NCI-H187 (cell line): ENCODE data around the gene MBLAC1.
A peak's percentile ranks its signal among the peaks of the same experiment; 100 is the strongest.
"Not testable (repeated sequence)": the region's sequence is repeated elsewhere in the genome, so short reads cannot be mapped to it uniquely, and the experiment has no call there.

Experiments used
- DNase-seq, 2 experiments: peaks; one replicate each; lab custom pipeline; 2025; lab: John Stamatoyannopoulos, UW

MBLAC1 gene

DNA sequence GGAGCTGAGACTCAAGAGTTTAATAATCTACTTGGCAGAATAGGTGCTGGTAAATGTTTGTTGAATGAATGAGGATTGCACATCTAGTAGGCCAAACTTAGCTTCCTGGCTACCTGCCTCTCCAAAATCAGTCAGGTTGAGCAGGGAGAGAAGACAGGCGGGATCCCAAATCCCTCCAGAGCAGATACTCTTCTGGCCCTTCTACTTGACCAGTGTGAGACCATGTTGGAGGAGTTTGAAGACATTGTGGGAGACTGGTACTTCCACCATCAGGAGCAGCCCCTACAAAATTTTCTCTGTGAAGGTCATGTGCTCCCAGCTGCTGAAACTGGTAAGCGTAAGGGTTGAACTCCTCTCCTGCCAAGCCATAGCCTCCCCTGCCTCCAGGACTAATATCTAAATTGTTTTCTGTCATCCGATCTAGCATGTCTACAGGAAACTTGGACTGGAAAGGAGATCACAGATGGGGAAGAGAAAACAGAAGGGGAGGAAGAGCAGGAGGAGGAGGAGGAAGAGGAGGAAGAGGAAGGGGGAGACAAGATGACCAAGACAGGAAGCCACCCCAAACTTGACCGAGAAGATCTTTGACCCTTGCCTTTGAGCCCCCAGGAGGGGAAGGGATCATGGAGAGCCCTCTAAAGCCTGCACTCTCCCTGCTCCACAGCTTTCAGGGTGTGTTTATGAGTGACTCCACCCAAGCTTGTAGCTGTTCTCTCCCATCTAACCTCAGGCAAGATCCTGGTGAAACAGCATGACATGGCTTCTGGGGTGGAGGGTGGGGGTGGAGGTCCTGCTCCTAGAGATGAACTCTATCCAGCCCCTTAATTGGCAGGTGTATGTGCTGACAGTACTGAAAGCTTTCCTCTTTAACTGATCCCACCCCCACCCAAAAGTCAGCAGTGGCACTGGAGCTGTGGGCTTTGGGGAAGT lies 2.2 kb upstream of the MBLAC1 start:
- DNase-seq = no peak

DNA sequence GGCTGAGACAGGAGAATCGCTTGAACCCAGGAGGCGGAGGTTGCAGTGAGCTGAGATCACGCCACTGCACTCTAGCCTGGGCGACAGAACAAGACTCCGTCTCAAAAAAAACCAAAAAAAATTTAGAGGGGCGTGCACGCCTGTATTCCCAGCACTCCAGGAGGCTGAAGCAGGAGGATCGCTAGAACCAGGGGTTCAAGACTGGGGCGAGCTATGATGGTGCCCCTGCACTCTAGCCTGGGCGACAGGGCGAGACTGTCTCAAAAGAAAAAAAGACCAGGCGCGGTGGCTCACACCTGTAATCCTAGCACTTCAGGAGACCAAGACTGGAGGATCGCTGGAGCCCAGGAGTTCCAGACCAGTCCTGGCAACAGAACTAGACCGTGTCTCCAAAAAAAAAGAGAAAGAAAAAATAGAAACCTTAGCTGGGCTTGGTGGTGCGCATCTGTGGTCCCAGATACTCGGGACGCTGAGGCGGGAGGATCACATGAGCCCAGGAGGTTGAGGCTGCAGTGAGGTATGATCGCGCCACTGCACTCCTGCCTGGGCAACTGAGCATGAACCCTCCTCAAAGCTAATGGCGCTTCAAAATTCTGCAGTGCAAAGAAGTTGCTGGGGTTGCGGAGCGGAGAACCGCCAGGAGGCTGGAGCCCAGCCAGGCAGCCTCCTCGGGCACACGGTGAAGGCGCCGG lies 382 bp upstream of the MBLAC1 start:
- DNase-seq = no peak

DNA sequence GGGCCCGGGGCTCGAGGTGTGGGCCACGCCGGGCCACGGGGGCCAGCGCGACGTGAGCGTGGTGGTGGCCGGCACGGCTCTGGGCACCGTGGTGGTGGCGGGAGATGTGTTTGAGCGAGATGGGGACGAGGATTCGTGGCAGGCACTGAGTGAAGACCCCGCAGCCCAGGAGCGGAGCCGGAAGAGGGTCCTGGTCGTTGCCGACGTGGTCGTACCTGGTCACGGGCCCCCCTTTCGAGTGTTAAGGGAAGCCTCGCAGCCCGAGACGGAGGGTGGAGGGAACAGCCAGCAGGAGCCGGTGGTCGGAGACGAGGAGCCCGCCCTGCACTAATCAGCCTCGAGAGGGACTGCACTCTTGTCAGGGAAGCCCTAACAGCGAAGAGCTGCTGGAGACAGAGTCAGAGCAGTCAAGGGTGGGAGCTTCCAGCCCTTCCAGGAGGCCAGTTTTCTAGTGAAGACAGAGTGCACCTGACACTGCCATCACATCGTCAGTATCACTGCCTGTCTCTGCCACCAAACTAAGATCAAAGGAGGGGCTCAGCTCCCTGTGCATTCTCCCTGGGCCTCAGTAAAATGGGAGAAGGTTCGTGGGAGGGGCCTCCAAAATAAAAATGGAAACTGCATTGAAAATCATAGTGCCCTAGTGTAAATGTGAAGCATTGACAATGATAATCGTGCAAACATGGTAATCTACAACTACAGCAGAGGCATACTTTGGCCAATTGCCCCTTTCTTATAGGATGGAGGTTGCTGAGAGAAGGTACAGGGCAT lies 1.3 kb downstream of the MBLAC1 start:
- DNase-seq = no peak

DNA sequence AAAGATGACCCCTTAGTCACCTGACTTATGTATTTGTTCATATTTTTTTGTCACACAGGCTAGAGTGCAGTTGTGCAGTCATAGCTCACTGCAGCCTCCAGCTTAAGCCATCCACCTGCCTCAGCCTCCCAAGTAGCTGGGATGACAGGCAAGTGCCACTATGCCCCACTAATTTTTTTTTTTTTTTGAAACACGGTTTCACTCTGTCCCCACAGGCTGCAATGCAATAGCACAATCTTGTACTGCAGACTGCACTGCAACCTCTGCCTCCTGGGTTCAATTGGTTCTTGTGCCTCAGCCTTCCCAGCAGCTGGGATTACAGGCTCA lies 1.8 kb downstream of the MBLAC1 start:
- DNase-seq = no peak

DNA sequence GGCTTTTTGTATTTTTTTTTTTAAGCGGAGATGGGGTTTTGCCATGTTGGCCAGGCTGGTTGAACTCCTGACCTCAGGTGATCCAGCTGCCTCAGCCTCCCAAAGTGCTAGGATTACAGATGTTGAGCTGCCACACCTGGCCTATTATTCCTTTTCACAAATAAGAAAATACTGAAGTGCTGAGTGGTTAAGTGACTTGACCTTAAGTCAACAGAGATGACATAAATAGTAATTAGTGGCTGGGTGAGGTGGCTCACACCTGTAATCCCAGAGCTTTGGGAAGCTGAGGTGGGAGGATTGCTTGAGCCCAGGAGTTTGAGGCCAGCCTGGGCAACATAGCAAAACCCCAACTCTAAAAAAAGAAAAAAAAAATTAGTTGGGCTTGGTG lies 3.4 kb downstream of the MBLAC1 start:
- not testable (repeated sequence) for DNase-seq

DNA sequence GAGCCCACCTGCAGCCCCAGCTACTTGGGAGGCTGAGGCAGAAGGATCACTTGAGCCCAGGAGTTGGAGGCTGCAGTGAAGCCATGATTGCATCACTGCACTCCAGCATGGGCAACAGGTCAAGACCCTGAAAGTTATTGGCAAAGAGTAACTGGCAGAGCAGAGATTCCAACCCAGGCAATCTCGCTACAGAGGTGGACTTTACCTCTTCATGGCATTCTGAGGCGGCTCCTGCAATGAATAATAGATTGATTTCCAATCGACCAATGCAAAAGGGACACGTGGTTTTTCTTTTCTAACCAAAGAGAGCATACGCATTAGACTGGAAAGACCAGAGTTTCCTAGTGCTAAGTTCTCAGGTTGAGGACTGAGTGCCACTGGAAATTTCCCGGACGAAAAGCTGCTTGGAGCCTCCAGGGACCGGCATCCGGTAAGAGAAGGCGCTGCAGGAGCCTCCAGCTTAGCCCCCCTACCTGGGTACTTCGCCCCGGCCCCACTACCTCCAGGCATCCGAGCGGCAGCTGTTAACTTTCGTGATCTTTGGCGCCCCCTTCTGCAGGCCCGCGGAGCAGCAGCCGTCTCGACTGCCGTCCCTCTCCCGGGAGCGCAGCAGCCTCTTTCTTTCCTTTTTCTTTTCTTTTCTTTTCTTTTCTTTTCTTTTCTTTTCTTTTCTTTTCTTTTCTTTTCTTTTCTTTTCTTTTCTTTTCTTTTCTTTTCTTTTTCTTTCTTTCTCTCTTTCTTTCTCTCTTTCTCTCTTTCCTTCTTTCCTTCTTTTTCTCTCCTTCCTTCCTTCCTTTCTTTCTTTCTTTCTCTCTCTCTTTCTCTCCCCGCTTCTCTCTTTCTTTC lies 4.1 kb downstream of the MBLAC1 start:
- peak; percentile 53 to 58 for DNase-seq

DNA sequence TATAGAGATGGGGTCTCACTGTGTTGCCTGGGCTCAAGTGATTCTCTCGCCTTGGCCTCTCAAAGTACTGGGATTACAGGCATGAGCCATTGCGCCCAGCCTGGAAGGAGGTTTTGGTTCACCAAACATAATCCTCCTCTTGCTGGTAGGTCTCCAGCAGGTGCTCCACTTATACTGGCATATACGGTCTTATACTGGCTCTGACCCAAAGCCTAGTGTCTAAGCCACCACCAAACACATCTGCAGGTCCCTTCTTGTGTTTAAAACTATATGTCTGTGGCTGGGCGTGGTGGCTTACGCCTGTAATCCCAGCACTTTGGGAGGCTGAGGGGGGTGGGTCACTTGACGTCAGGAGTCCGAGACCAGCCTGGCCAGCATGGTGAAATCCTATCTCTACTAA lies 5.4 kb downstream of the MBLAC1 start:
- no peak for DNase-seq

DNA sequence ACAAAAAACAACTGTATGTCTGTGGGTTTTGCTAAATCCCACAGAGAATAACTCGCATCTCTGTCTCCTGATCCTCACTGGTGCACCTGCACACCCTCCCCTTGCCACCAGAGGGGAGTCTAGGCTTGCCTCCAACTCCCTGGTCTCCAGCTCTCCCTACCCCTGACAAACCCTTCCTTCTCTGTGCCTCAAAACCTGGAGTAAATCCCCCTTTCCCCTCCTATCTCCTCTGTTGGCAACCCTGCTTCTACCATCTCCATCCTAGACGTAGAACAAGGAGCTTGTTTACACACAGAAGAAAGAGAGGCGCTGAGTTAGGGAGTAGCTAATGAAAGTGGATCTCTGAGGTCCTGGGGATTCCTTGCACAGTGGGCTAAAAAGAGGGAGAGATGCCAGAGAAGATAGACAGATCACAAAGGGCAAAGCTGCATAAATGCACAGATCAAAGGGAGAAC lies 6.0 kb downstream of the MBLAC1 start:
- DNase-seq = peak; percentile 16 to 41

DNA sequence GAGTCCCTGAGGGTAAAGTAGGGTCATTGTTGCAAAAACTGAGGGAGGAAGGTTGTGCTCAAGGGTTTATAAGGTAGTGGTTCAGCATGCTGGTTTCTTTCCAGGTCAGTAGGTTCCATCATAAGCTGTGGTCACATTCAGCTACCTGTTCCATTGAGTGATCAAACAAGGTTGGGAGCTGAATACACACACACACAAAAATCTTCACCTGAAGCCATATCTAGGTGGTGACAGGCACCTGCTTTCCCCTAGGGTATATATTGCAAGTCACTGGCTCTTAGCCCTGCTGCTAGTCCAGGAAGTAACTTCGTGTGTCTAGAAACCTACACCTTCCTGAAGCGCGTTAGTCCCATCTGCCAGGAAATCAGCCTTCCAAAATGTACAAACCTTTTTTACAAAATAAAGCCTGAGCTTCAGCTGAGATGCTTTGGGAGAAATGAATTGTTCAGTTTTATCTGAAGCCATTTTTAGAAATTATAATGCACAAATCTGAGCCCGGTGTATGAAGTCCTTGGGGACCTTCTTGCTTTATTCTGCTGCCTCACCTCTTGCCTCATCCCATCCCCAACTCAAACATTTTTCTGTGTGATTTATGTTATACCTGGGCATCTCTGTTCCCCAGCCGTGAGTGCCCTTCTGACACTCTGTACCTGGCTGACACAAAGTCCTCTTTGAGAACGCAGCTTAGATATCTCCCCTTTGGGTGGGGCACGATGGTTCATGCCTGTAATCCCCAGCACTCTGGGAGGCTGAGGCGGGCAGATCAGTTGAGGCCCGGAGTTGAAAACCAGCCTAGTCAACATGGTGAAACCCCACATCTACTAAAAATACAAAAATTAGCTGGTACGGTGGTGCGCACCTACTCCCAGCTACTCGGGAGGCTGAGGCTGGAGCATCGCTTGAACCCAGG lies 11.3 kb downstream of the MBLAC1 start:
- DNase-seq = no peak

DNA sequence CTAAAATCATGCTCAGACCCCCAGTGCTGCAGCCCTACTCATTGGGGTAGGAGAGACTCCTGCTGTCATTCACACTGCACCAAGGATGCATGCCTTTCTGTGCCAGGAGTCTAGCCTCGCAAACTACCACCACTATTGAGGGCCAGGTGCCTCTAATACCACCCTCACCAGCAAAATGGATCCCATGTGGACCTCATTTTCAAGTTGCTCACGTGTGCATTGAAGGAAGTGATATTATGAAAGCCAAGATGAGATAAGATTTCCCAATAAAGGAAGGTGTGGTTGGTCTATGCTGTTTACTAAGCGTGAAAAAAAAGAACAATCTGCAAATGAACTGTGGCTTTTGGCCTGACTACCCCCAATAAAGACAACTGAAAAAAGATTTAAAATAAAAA lies 14.8 kb downstream of the MBLAC1 start:
- no peak for DNase-seq

DNA sequence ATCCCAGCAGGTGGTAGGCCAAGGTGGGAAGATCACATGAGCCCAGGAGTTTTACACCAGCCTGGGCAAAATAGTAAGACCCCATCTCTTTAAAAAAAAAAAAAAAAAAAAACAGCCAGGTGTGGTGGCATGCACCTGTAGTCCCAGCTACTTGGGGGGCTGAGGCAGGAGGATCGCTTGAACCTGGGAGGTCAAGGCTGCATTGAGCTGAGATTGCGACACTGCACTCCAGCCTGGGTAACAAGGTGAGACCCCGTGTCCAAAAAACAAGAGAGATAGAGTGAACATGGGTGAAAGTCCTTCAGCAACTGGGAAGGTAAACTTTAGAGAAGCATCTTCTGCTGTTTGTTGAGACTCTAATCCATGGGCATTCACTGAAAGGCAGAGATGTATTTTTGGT lies 15.7 kb downstream of the MBLAC1 start:
- DNase-seq = no peak

DNA sequence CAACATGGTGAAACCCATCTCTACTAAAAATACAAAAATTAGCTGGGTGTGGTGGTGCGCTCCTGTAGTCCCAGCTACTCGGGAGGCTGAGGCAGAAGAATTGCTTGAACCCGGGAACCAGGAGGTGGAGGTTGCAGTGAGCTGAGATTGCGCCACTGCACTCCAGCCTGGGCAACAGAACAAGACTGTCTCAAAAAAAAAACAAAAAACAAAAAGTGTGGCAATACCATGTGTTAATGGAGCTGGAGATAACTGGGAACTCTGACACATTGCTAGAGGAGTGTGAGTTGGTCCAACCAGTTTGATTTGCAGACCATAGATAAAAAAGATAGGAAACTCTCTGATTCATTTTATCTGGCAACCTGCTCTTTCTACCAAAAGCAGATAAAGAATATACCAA lies 19.6 kb downstream of the MBLAC1 start:
- DNase-seq = not testable (repeated sequence)

DNA sequence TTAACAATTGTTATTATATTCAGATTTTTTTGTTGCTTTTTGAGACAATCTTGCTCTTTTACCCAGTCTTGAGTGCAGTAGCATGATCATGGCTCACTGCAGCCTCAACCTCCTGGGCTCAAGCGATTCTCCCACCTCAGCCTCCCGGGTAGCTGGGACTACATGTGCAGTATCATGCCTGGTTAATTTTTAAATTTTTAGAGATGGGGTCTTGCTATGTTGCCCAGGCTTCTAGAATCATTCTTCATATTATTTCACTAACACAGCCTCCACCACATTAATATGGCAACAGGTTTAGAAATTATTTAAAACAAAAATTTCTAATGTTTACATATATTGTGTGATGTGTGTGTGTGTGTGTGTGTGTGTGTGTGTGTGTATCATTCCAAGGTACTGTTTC lies 20.5 kb downstream of the MBLAC1 start:
- DNase-seq = no peak

DNA sequence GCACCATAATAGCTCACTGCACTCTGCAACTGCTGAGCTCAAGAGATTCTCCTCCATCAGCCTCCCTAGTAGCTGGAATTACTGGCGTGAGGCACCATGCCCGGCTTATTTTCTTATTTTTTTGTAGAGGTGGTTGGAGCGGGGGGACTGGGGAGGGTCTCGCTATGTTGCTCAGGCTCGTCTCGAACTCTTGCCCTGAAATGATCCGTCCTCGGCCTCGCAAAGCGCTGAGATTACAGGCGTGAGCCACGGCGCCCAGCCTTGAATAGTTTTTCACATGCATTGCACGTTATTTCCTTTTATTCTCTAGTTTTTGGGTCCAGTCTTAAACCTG lies 21.4 kb downstream of the MBLAC1 start:
- DNase-seq = no peak

DNA sequence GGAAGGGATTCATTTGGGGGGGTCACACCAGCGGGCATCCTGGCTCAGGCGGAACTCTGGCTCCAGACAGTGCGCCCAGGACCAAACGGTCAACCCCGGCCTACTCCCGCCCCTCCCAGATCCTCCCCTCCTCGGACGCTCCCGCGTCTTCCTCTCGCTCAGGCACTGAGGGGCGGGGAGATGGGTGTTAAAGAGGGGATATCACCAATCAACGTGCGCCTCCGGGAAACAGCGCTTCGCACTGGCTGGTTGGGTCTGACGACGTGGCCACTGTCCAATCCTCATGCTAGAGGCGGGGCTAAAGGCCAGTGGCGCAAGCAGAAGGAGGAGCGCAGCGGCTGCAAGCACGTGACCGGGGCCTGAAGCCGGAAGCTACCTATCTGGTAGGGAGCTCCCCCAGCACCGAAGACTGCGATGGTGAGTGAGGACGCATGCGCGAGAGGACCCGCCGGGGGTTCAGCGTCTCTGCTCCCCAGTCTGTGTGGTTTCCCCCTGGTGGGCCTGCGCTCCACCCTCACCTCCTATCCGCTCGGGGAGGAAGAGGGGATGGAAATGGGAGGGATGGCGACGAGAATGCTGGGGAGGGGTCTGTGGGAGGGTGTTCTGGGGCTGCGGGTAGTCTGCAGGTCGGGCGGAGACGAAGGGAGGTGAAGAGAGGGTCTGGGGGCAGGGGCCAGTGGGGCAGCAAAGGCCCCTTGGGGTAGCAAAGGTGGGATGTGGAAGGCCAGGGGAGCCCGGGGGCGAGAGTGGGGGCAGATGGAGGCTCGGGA lies 22.0 kb downstream of the MBLAC1 start, which contains the start of gene LAMTOR4:
Gene LAMTOR4 (plus strand): TSS at position 360 of the 770 bp plus-strand sequence. CDS start 55 bp downstream, at position 415.
- DNase-seq = peak; percentile 96 to 97

DNA sequence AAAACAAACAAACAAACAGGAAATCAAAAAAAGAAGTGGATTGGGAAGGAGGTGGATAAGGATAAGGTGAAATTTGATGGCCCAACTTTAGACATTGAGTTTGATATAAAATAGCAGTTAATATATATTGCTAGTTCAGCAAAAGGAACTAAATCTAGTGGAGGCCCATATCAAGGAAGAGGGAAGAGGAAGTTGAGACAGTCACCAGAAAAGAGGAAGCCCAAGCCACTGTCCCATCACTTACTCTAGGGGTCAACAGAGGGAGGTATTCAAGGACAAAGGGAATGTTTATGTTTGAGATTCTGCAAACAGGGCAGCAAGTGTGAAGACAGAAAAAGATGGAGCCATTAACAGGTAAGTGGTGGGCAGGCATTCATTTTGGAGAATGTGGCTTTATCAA lies 25.6 kb downstream of the MBLAC1 start:
- DNase-seq = no peak

DNA sequence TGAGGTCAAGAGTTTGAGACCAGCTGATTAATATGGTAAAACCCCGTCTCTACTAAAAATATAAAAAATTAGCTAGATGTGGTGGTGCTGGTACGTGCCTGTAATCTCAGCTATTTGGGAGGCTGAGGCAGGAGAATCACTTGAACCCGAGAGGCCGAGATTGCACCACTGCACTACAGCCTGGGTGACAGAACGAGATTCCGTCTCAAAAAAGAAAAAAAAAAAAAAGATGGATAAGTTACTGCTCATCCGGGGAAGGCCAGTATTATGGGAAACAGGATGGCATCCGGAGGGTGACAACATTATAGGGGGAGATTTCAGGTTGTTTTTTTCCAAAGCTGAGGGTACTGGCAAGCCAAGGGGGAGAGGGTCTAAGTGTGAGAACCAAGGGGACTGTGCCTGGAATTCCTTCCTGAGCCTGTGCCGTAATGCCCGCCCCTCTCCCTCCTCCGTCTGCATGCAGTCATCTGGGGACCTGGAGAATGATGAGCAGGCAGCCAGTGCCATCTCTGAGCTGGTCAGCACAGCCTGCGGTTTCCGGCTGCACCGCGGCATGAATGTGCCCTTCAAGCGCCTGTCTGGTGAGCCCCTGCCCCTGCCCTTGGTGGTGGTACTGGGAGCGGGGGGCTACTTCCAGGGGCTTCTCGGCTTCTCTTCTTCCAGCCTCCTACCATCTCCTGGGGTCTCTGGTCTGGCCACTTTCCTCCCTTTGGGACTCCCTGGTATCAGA lies 26.3 kb downstream of the MBLAC1 start:
- DNase-seq = no peak

DNA sequence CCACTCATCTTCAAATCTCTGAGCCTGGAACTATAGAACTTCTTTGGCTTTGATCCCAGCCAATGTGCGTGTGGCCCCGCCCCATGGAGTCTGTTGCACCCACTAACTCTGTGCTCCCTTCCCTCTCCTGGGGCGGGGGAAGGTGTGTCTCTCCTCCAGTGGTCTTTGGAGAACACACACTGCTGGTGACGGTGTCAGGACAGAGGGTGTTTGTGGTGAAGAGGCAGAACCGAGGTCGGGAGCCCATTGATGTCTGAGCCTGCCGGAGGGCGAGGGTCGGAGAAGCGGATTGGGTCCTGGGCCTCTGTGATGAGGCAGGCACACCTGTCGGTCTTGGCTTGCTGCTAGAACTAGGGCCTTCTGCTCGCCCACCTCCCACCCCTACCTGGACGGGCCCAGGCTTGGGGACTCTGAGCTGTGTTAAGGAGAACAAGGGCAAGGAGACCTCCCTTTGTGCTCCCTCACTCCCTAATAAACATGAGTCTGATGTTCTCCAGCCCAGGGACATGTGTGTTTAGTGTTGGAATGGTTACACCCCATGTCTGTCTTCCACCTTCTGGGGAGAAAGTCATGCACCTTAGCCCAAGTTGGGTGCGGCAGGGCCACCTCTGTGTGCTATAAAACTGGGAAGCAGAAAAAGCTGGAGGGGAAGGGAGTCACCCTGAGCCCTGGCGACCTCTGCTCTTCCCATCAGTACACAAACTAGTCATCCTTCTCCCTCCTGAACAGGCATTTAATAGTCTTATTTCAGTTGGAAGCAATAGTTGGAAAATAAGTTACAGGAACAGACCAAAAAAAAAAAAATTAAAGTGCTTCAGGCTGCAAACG lies 27.2 kb downstream of the MBLAC1 start:
- no peak for DNase-seq
